Right kidney (tissue), 9 donors: ENCODE results near the gene ZBTB42.

ENCODE experiments used
- DNase-seq: peaks from one replicate; pipeline ENCODE4 v3.0.0-alpha.2; 2016
- long read RNA-seq, 8 donors: transcript quantifications; one replicate each; lab custom pipeline, GENCODE V29; 2026

ZBTB42 gene
- long read RNA-seq, donor 1, partial matches to known transcripts, result 0 of 3 reads
- long read RNA-seq, donor 1, other reads (novel, unspliced or antisense), result 0 of 3 reads
- long read RNA-seq, donor 2, partial matches to known transcripts, result 0 of 2 reads
- long read RNA-seq, donor 2, other reads (novel, unspliced or antisense), result 0 of 2 reads
- long read RNA-seq, donor 3, partial matches to known transcripts, result 0 of 3 reads
- long read RNA-seq, donor 3, other reads (novel, unspliced or antisense), result 0 of 3 reads
- long read RNA-seq, donor 4, transcript ZBTB42-201 (1 exons, 3,800 nt), result major isoform, 5 of 6 reads
- long read RNA-seq, donor 4, partial matches to known transcripts, result 0 of 6 reads
- long read RNA-seq, donor 4, other reads (novel, unspliced or antisense), result 0 of 6 reads
- long read RNA-seq, donor 5, partial matches to known transcripts, result 0 of 2 reads
- long read RNA-seq, donor 5, other reads (novel, unspliced or antisense), result 0 of 2 reads
- long read RNA-seq, donor 6, partial matches to known transcripts, result 0 of 4 reads
- long read RNA-seq, donor 6, other reads (novel, unspliced or antisense), result 0 of 4 reads
- long read RNA-seq, donor 7, result 0 reads
- long read RNA-seq, donor 8, partial matches to known transcripts, result 0 of 5 reads
- long read RNA-seq, donor 8, other reads (novel, unspliced or antisense), result 0 of 5 reads

DNA sequence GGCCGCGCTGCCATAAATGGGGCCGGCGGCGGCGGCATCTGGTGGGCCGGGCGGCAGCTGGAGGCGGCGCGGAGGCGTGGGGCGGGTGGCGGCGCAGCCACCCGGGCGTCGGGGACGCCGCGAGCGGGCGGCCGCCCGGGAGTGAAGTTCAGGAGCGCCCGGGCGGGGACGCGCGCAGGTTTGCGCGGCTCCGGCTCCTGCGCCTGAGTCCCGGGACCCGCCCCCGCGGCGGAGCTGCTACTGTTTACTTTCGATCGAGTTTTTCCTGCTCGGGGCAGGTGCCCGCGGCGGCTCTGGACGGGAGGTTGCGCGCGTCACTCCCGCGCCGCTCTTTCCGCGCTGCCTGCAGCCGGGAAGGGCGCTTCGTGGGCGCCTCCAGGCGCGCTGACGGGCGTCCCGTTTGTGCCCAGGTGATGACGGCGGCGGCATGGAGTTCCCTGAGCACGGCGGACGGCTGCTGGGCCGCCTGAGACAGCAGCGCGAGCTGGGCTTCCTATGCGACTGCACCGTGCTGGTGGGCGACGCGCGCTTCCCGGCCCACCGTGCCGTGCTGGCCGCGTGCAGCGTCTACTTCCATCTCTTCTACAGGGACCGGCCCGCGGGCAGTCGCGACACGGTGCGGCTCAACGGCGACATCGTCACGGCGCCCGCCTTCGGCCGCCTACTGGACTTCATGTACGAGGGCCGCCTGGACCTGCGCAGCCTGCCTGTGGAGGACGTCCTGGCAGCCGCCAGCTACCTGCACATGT, at the start of gene ZBTB42:
ZBTB42 (plus strand) TSS at position 331 of the 749 bp plus-strand sequence; CDS start at position 428, 97 bp downstream.
- DNase-seq, result peak; percentile 79

DNA sequence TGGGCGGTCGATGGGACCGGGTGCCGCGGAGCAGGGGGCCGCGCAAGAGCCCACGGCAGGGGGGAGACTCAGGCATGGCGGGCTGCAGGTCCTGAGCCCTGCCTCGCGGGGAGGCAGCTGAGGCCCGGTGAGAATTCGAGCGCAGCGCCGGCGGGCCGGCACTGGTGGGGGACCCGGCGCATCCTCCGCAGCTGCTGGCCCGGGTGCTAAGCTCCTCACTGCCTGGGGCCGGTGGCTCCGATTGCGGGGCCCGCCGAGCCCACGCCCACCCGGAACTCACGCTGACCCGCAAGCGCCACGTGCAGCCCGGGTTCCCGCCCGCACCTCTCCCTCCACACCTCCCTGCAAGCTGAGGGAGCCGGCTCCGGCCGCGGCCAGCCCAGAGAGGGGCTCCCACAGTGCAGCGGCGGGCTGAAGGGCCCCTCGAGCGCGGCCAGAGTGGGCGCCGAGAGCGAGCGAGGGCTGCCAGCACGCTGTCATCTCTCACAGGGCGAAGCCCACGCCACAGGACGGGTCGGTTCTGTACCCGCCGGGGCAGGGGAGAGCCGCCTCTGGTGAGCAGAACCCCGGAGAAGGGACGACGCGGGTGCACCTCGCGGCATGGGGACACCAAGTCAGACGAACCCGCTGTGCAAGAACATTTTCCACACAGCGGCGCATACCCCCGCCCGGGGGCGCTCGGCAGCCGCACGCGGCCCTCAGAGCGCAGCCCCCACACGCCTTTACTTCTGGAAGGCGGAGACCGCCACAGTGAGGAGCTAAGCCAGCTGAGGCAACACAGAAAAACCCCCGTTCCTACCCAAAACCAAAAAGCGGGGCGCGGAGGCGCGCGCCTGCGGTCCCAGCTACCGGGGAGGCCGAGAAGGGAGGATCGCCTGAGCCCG, 49.1 kb upstream of the ZBTB42 start:
- DNase-seq, result no peak

DNA sequence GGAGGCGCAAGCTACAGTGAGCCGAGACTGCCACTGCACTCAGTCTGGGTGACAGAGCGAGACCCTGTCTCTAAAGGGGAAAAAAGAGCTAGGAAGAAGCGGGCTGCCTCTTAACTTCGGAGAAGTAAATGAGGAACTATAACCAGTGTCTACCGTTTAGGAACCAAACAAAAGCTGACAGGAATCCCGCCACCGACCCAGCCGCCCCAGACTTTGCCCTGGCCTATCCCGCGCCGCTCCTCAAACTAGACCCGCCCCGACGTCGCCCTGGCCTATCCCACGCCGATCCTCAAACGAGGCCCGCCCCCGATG, 48.5 kb upstream of the ZBTB42 start:
- DNase-seq, result no peak

DNA sequence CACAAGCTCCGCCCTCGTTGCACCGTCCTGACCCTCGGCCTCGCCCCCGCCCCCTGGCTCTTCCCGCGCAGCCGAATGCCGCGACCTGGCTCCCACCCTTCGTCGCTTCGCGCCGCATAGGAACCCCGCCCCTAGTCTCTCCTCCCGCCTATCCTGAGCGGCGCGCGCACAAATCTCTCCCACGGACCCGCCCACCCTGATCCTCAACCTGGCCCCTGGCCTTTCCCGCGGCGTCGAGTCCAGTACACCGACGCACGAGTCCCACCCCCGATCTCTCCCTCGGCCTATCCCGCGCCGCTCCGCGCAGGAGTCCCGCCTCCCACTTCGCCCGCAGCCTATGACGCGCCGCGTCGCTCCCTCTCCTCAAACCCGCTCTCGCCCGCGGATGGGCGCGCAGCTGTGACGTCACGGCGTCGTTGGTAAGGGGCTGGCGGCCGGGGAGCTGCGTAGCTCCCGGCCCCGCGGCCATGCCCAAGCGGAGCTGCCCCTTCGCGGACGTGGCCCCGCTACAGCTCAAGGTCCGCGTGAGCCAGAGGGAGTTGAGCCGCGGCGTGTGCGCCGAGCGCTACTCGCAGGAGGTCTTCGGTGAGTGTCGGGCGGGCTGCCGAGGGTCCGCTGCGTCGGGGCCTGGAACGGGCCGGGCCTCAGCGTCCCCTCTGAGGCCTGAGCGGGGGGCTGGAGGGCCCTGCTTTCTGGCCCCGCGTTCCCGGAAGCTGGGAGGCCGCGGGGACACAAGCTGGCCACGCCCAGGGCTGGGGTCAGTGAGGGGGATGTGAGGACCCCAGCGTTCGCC, 48.0 kb upstream of the ZBTB42 start, which contains the start of gene SIVA1:
SIVA1 (plus strand) TSS at position 413 of the 793 bp plus-strand sequence; CDS start at position 468, 55 bp downstream.
- DNase-seq, result peak; percentile 96

DNA sequence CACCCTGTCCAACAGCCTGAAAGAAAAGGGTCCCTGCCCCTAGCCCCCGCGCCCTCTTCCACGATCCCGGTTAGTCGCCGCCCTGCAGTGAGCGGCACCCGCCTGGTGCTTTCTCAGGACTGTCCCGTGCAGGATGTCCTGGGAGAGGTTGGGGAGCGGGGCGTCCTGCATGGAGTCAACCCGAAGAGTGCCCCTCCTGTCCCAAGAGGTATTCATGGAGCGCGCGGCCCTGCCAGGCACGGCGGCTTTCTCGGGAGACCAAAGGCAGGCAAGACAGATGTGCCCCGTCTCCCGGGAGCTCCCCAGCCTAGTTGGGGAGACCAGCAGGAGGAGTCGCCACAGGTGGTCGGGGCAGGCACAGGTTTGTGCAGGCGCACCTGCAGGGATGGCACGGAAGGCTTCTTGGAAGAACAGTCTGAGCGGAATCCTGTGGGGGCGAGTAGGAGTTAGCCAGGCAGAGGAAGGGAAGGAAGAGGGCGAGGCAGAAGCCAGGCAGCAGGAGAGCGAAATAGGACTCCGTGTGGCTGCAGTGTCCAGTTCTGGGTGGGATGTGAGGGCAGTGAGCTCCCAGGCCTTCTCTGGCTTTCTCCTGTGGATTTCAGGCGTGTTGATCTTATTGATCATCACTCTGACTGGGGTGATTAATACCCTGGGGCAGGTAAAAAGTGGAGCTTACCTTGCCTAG, 47.2 kb upstream of the ZBTB42 start:
- DNase-seq, result peak; percentile 44

DNA sequence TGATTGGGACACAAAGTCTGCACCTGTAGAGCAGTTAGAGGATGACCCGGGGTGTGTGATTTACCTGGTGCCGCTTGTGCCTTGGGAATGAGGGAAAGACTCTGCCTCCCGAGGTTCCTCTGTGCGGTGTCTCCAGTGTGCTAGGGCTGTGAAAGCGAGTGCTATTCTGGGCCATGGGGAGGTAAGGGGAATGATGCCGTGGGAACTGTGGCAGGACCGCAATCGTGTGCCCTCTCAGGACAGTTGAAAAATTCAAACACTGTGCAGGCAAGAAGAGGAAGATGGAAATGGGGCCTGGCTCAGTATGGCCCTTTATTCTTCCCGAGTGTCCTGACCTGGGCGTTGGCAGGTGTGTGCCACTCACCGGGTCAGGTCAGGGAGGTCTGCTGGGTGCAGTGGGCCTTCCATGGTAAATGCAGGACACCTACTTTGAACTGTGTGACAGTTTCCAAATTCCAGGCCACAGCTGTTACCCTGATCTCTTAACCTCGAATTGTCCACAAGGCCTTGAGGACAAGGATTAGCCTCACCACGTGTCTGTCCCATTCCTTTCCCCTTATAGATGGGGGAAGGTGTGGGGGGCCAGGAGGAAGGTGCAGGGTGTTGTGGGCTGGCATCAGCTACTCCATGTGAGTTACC, 46.6 kb upstream of the ZBTB42 start:
- no peak for DNase-seq

DNA sequence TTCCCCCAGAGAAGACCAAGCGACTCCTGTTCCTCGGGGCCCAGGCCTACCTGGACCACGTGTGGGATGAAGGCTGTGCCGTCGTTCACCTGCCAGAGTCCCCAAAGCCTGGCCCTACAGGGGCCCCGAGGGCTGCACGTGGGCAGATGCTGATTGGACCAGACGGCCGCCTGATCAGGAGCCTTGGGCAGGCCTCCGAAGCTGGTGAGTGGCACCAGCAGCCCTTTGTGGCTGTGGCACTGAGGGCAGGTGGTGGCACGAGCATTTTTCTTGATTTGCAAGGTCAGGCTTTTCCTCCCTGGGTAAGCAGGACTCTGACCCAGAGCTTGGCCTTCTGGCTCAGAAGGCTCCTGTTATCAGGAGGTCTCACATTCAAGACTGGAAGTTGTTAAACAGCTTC, 45.3 kb upstream of the ZBTB42 start:
- no peak for DNase-seq

DNA sequence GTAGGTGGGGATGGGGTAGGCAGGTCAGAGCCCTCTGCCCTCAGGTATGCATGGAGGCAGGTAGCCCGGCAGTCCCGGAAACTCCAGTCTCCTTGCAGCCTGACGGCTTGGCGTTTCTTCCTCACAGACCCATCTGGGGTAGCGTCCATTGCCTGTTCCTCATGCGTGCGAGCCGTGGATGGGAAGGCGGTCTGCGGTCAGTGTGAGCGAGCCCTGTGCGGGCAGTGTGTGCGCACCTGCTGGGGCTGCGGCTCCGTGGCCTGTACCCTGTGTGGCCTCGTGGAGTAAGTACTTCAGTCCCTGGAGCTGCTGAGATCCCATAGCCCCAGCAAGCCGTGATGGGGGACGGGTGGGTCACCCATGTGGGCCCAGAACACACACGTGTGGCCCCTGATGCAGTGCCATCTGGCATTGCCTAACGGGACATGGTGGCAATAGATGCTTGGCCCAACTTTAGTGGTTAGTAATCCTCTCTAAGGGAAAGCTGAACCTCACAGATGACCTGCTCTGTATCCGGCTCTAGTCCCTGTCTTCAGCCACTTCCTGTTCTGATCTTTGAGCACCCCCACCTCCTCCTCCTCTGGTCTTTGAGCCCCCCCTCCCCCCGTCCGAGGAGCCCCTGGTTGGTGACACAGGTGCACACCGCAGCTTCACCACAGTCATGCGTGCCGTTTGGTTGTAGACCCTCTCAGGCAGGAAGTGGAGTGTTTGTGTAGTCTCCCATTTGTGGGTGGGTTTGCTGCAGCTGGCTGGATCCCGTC, 44.2 kb upstream of the ZBTB42 start:
- DNase-seq, result no peak

DNA sequence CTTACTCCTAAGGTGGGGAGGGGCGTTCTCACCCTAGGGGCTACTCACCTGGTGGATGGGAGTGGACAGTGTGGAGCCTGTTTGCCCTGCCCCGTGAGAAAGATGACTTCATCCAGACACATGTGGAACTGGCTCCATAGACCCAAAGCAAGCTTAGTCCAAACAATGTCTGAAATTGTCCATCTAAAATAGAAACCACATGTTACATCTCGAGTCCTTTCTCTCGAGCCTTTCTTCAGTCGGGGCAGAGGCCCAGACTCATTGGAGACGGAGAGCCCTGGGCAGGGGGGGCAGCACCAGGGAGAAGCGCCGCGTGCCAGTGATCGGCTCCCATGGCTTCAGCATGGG, 43.7 kb upstream of the ZBTB42 start:
- DNase-seq, result no peak

DNA sequence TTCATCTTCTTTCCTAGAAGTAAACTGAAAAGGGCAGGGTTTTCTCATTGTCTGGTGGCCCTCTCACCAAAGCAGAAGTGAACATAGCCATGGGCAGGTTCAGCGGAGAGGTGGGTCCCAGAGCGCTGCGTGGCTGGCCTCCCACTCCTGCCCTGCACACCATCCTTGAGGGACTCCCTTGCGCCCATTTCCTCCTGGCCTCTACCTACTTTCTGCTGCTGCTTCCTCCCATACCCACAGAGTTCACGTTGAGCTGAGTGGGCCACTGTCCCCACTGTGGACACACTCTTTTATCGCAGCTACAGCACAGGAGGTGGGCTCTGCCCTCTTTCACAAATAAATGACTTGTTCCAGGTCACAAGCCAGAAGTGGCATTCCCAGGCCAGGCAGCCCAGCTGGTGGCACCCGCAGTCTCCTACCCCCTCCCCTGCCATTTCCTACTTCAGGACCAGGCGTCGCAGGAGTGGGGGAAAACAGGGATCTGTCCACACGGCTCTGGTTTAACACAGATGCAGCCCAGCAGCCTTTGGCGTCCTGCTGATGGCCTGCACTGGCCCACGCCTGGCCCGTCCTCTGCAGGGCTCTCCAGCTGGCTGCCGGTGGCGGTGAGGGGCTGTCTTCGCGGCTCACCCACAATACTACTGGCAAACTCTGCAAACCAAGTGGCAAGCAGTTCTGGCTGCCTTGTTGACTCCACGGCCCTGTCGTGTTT, 43.1 kb upstream of the ZBTB42 start:
- DNase-seq, result no peak

DNA sequence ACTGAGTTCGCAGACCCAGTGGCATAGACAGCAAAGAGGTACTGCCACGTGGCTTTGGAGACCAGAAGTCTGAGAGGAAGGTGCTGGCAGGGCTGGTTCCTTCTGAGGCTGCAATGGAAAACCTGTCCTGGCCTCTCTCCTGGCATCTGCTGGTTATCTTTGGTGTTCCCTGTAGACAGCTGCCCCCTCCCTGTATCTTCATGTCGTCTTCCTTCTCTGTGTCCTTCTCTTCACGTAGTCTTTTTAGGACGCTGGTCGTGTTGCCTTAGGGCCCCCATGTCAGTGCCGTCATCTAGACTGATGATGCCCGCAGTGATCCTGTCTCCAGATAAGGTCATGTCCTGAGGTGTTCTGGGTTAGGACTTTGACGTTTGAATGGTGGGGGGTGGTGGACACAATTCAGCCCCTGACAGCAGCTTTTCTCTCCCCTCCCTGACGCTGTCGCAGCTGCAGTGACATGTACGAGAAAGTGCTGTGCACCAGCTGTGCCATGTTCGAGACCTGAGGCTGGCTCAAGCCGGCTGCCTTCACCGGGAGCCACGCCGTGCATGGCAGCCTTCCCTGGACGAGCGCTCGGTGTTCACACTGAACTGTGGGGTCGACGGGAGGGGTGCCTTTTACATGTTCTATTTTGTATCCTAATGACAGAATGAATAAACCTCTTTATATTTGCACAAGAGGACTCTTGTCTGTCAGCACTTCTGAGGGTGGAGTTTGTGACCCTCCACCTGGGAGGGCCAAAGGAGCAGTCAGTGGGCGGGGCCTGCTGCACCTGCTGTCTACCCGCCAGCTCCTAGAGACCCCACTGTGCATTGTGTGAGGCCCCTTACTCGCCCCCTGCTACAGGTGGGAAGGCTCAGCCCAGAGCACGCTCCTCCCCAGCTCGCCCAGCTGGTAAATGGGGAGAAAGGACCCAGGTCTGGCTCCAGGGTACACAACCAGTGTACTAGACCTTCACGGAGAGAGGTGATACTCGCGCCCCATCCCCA, 41.6 kb upstream of the ZBTB42 start:
- no peak for DNase-seq

DNA sequence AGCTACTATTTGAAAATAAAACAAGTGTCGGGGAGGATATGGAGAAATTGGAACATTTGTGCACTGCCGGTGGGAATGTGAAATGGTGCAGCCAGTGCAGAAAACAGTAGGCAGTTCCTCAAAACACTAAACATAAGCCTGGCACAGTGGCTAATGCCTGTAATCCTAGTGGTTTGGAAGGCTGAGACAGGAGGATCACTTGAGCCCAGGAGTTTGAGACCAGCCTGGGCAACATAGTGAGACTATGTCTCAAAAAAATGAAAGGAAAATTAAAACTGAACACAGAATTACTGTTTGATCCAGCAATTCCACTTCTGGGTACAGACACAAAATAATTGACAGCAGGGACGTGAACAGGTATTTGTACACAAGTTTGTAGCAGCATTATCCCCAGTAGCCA, 35.4 kb upstream of the ZBTB42 start:
- DNase-seq, result no peak

DNA sequence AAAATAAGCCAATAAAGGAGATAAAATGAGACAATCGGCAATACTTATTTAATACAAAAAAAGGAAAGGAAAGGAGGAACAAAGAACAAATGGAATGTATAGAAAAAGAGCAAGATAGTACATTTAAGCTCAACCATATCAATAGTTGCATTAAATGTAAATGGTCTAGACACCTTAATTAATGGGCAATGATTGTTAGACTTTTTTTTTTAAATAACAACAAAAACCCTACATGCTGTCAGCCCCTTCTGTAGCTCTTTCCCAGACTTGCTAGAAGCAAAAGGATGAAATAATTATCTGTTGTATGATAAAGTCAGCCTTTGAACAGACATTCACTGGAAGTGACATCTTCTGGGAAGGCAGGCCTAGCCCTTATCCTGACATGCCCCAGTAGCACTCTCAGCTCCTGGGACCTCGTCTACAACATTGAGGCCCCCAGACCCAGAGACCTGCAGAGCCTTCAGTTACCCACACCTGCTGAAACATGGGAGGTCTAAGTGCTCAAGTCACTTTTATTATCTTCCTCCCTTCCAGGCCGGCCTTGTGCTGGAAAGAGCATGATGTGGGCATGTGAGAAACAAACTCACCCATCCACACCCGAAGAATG, 34.5 kb upstream of the ZBTB42 start:
- no peak for DNase-seq

DNA sequence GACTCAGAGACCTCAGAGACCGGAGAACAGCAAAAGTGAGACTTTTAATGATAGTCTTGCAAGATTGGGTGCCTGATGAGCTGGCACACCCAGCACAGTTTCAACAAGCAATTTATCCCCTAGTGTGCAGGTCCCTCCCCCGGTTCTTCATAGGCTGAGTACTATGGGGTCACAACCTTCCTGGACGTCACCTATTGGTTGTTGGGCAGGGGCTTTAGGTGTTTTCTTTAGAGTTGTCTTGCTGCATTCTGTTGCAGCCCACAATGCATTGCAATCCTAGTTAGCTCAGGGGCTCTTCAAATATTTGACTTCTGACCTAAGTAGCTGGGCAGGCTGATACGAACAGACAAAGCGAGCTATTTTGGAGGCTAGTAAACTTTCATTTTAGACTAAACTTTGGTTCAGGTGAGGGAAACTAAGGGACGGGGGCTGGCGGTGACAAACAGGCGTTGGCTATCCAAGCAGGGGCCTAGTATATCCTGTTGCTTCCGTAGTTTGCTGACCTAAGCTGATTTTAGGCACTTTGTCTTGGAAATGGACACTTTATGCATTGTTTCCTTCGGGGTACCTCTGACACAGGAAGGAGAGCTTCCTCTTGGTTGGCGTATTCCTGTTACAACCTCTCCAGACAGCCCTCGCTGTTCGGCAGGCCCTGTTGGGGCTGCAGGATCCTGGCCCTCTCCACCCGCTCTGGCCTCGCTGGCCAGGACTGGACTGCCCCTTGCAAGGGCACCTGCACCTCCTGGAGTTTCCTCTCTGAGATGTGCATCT, 33.9 kb upstream of the ZBTB42 start:
- no peak for DNase-seq

DNA sequence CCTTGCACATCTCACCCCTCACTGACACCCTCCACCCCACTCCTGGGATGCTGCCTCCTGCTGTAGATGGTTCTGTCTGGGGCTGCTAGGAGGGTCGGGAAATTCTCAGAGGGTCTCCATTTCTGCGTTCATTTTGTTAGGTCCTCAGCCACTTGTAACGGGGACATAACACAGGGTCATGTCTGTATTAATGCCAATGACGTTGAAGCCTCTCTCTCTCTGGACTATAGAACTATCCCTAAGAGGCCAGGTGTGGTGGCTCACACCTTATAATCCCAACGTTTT, 33.3 kb upstream of the ZBTB42 start:
- no peak for DNase-seq
